Adrenal gland (tissue), 5 donors: ENCODE results near the gene YWHAE.

Experiments
- CTCF ChIP-seq, 6 experiments: fragments of 450-650 bp in 4 of 6; fragments of 200-600 bp in 2 of 6; sonication (generic) in 1 of 6; IDR thresholded peaks; 1 replicate in 5 of 6; 2 replicates in 1 of 6; pipeline versions ENCODE4 v1.5.1 to v1.8.0; 2016 to 2021; ENCODE audit warnings: antibody characterized with exemption in 6 of 6, mild to moderate bottlenecking in 2 of 6, moderate library complexity in 1 of 6
- POLR2A ChIP-seq, 2 donors: fragments of 450-650 bp; IDR thresholded peaks; one replicate each; pipeline ENCODE4 v1.6.1; 2017; ENCODE audit warnings: antibody characterized with exemption in 2 of 2, mild to moderate bottlenecking in 2 of 2, moderate library complexity in 1 of 2
- donor health status: DM: no; HTN: no; CAD: no.

GRCh38 chr17:1412185-1413110, 12.4 kb upstream of the YWHAE start:
- no peak for TF ChIP-seq CTCF (IDR thresholded peaks at IDR 0.05)
- TF ChIP-seq POLR2A (IDR thresholded peaks at IDR 0.05) = no peak
